Activated CD8-positive, alpha-beta T cell treated with anti-CD3 and anti-CD28 coated beads for 36 hours (primary cell): ENCODE data around the gene F11. TPM values are rescaled to one million over a fixed set of nuclear protein-coding genes. Genes with fewer than 3 reads are reported as not detected.

Experiments
- ATAC-seq: fragments of 200-7000 bp; cut with Tn5 transposase; one replicate; pipeline ENCODE4 v1.10.0; 2021; ENCODE audit warnings: mild to moderate bottlenecking, moderate library complexity
- CTCF ChIA-PET: fragments of 350-600 bp; sonication (Branson Sonifier 250); formaldehyde crosslinking; loops from one replicate; lab custom pipeline; 2021; ENCODE audit warnings: antibody characterized with exemption; lab: Charles Lee
- POLR2A ChIA-PET: fragments of 350-600 bp; sonication (Branson Sonifier 250); formaldehyde crosslinking; loops from one replicate; lab custom pipeline; 2021; ENCODE audit warnings: antibody characterized with exemption; lab: Charles Lee
- DNase-seq: peaks from one replicate; pipeline ENCODE4 v3.0.0-alpha.2; 2020
- H3K27ac Mint-ChIP-seq: one replicate; pipeline ENCODE4 v1.8.0; 2021; ENCODE audit warnings: mild to moderate bottlenecking, mixed read lengths
- H3K27me3 Mint-ChIP-seq: one replicate; pipeline ENCODE4 v1.8.0; 2021; ENCODE audit warnings: mixed read lengths
- H3K36me3 Mint-ChIP-seq: one replicate; pipeline ENCODE4 v1.8.0; 2021; ENCODE audit warnings: low read depth, mixed read lengths
- H3K4me1 Mint-ChIP-seq: one replicate; pipeline ENCODE4 v1.8.0; 2021; ENCODE audit warnings: low read depth, mixed read lengths
- H3K4me3 Mint-ChIP-seq: one replicate; pipeline ENCODE4 v1.8.0; 2021; ENCODE audit warnings: mild to moderate bottlenecking, moderate library complexity, mixed read lengths
- H3K9me3 Mint-ChIP-seq: one replicate; pipeline ENCODE4 v1.8.0; 2021; ENCODE audit warnings: mixed read lengths
- intact Hi-C: fragments of 100-400 bp; cut with micrococcal nuclease; formaldehyde crosslinking; loops from one replicate; pipeline ENCODE4 v1.10.0; 2022
- total RNA-seq, 2 experiments: library from RNA; stranded (reverse); gene quantifications; one replicate each; pipeline ENCODE4 v1.2.3, GENCODE V29; 2021
- TF ChIP-seq, protein P1 (sequence below): fragments of 200-600 bp; IDR thresholded peaks from one replicate; pipeline ENCODE4 v1.8.0; 2022; ENCODE audit warnings: antibody characterized with exemption, mild to moderate bottlenecking

Gene F11
- total RNA-seq, 2 experiments from 2014 or later = not detected

DNA sequence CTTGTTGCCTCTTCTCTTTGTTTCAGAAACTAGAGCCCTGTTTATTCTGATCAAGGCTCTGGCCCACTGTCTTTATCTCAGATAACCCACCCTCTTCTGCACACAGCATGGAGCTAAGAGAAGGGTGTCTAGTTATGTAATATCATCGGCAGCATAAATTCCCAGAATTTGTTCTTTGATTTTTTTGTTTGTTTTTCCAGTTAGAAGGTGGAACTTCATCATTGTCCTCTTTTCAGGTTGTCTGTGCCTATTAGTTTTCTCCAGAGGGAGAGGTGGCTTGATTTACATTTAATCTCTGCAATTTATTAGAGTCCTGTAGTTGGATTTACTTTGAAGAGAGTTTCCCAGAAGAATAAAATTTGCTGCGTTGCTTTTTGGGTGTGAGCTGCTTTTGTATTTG is 15.2 kb upstream of the F11 start:
- Mint-ChIP-seq H3K4me1 (no peaks in the 10 kb centered on the region), H3K4me3 (no peak overlapping the region), H3K36me3 (peaks cover 6% of the 10 kb centered on the region), H3K27ac (no peak overlapping the region), H3K9me3 (peaks cover 7% of the 10 kb centered on the region), H3K27me3 (no peaks in the 10 kb centered on the region)
- TF ChIP-seq, protein P1, sequence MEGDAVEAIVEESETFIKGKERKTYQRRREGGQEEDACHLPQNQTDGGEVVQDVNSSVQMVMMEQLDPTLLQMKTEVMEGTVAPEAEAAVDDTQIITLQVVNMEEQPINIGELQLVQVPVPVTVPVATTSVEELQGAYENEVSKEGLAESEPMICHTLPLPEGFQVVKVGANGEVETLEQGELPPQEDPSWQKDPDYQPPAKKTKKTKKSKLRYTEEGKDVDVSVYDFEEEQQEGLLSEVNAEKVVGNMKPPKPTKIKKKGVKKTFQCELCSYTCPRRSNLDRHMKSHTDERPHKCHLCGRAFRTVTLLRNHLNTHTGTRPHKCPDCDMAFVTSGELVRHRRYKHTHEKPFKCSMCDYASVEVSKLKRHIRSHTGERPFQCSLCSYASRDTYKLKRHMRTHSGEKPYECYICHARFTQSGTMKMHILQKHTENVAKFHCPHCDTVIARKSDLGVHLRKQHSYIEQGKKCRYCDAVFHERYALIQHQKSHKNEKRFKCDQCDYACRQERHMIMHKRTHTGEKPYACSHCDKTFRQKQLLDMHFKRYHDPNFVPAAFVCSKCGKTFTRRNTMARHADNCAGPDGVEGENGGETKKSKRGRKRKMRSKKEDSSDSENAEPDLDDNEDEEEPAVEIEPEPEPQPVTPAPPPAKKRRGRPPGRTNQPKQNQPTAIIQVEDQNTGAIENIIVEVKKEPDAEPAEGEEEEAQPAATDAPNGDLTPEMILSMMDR = no peak
- intact Hi-C loops = no loop called here
- POLR2A ChIA-PET = no interaction called here
- ATAC-seq (no peak), DNase-seq (no peak)
- CTCF ChIA-PET = no interaction called here

GRCh38 chr4:186255122-186255521 is 10.9 kb upstream of the F11 start:
- Mint-ChIP-seq H3K27me3 (no peaks in the 10 kb centered on the region), H3K4me3 (no peak overlapping the region), H3K9me3 (no peaks in the 10 kb centered on the region), H3K36me3 (peaks cover 2% of the 10 kb centered on the region), H3K27ac (no peak overlapping the region), H3K4me1 (no peaks in the 10 kb centered on the region)
- ATAC-seq (no peak), DNase-seq (no peak)
- intact Hi-C loops = no loop called here
- TF ChIP-seq, protein P1 = no peak
- POLR2A ChIA-PET = no interaction called here
- CTCF ChIA-PET = no interaction called here

DNA sequence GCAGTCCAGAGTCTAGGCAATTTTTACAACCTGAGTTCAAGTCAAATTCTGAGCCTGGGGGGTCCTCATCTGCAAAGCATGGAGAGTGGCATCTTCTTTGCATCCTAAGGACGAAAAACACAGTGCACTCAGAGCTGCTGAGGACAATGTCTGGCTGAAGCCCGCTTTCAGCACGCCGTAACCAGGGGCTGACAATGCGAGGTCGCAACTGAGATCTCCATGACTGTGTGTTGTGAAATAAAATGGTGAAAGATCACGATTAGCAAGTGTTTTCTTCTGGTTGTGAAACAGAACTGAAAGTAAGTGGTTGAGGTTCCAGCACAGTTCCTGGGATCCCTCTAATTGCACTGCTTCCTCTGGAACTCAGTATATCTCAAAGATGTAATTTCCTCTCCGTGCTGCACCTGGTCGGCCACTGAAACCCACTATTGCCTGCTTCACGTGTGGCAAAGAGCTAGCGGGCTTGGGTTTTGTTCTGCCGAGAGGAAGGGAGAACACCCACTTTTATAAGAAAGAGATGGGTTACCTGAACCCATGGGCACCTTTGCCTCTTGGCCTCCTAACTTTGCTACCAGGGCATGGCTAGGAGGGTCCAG is 7.7 kb upstream of the F11 start:
- no peaks in the 10 kb centered on the region for H3K36me3 Mint-ChIP-seq
- TF ChIP-seq, protein P1 = no peak
- H3K9me3 Mint-ChIP-seq = no peaks in the 10 kb centered on the region
- ATAC-seq (no peak), DNase-seq (no peak)
- no peak overlapping the region for H3K4me3 Mint-ChIP-seq
- no peaks in the 10 kb centered on the region for H3K27me3 Mint-ChIP-seq
- H3K27ac Mint-ChIP-seq = no peak overlapping the region
- no peaks in the 10 kb centered on the region for H3K4me1 Mint-ChIP-seq
- POLR2A ChIA-PET = no interaction called here
- intact Hi-C loops = no loop called here
- CTCF ChIA-PET = no interaction called here

- peaks cover 6% of the 10 kb centered on the region for H3K27me3 Mint-ChIP-seq
- no peaks in the 10 kb centered on the region for H3K4me1 Mint-ChIP-seq
- CTCF ChIA-PET = no interaction called here
- TF ChIP-seq, protein P1 = no peak
- ATAC-seq (no peak), DNase-seq (no peak)
- H3K27ac Mint-ChIP-seq = no peak overlapping the region
- H3K9me3 Mint-ChIP-seq = no peaks in the 10 kb centered on the region
- POLR2A ChIA-PET = no interaction called here
- no peak overlapping the region for H3K4me3 Mint-ChIP-seq
- intact Hi-C loops = no loop called here
- H3K36me3 Mint-ChIP-seq = no peaks in the 10 kb centered on the region
These were observed 5.9 kb upstream of the F11 start for GRCh38 chr4:186260117-186260503.

- Mint-ChIP-seq H3K4me1 (no peaks in the 10 kb centered on the region), H3K27ac (no peak overlapping the region), H3K4me3 (no peak overlapping the region), H3K36me3 (no peaks in the 10 kb centered on the region), H3K9me3 (no peaks in the 10 kb centered on the region), H3K27me3 (peaks cover 6% of the 10 kb centered on the region)
- ATAC-seq = no peak
- no peak for DNase-seq
- ChIA-PET CTCF (no interaction called here), POLR2A (no interaction called here)
- intact Hi-C loops = no loop called here
- TF ChIP-seq, protein P1 = no peak
These were observed 5.2 kb upstream of the F11 start for GRCh38 chr4:186260504-186261448.
